Body of pancreas (tissue), 4 donors: Measurements from ENCODE around the gene SSR4. TPM values are rescaled to one million over a fixed set of nuclear protein-coding genes. Genes with fewer than 3 reads are reported as not detected.

Experiments
- ATAC-seq: fragments of 150-250 bp; one replicate; pipeline ENCODE4 v1.9.1; 2016
- DNase-seq, 4 donors: peaks; one replicate each; pipeline ENCODE4 v3.0.0-alpha.2; 2019
- H3K27ac ChIP-seq, 4 donors: fragments of 200-600 bp; sonication (generic); 1 replicate in 3 of 4; 2 replicates in 1 of 4; pipeline versions ENCODE4 v1.5.1 to v1.6.1; 2016 to 2019; ENCODE audit warnings: mild to moderate bottlenecking in 1 of 4, mixed read lengths in 1 of 4, moderate library complexity in 1 of 4
- H3K27me3 ChIP-seq, 2 donors: fragments of 200-600 bp; sonication (generic); one replicate each; pipeline ENCODE4 v1.6.0; 2016; ENCODE audit warnings: mild to moderate bottlenecking in 1 of 2
- H3K36me3 ChIP-seq, 2 donors: fragments of 200-600 bp; sonication (generic); replicated peaks in 1 of 2; 2 replicates each; pipeline ENCODE4 v1.5.1; 2016; ENCODE audit warnings: low read depth in 2 of 2; ENCODE audit not compliant: insufficient read depth in 1 of 2
- H3K4me1 ChIP-seq: fragments of 200-600 bp; sonication (generic); one replicate; pipeline ENCODE4 v1.6.0; 2016
- H3K4me3 ChIP-seq, 2 donors: fragments of 200-600 bp; sonication (generic); 1 replicate in 1 of 2; 2 replicates in 1 of 2; pipeline ENCODE4 v1.5.1; 2016 to 2019
- H3K9me3 ChIP-seq, 3 donors: fragments of 200-600 bp; sonication (generic); 1 replicate in 2 of 3; 2 replicates in 1 of 3; pipeline ENCODE4 v1.5.1; 2016
- POLR2A ChIP-seq, 3 donors: fragments of 450-650 bp; IDR thresholded peaks; one replicate each; pipeline ENCODE4 v1.6.1; 2016; ENCODE audit warnings: antibody characterized with exemption in 3 of 3, mild to moderate bottlenecking in 2 of 3
- WGBS, 2 donors: methylation state at CpG; one replicate each; pipeline ENCODE4 v1.1.5; 2017; 5-methylcytosine and 5-hydroxymethylcytosine counted together
- intact Hi-C: fragments of 100-400 bp; cut with DNase I; formaldehyde crosslinking; loops from one replicate; pipeline ENCODE4 v1.15.1; 2023
- total RNA-seq, 2 donors: library from RNA; depleted of rRNA; stranded (reverse); fragments of >200 nt; gene quantifications; one replicate each; pipeline ENCODE4 v1.1.0, GENCODE V29; 2016
- TF ChIP-seq, protein P1 (sequence below), 7 experiments: fragments of 450-650 bp in 4 of 7; fragments of 200-600 bp in 3 of 7; sonication (generic) in 3 of 7; IDR thresholded peaks; one replicate each; pipeline ENCODE4 v1.5.1; 2016 to 2019; ENCODE audit warnings: antibody characterized with exemption in 7 of 7

SSR4 gene
- total RNA-seq, 2 donors from 2014 or later, result 115 to 238 TPM

DNA sequence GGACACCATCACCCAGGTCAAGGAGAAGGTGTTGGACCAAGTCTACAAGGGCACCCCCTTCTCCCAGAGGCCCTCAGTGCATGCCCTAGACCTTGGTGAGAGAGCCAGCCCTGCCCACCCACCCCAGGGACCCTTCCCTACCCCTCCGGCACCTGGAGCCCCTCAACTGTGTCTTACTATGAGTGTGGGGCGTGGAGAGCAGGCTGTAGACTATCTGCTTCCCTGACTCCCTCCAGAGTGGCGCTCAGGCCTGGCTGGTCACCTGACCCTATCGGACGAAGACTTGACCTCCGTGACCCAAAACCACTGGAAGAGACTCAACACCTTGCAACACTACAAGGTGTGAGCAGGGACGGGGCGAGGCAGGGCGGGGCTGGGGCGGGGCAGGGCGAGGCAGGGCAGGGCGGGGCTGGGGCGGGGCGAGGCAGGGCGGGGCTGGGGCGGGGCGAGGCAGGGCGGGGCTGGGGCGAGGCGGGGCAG lies 18.3 kb upstream of the SSR4 start:
- no peak overlapping the region for H3K4me3 ChIP-seq
- ATAC-seq, result no peak
- no peak for TF ChIP-seq POLR2A (IDR thresholded peaks at IDR 0.05)
- no peak for DNase-seq
- no peak overlapping the region for H3K27ac ChIP-seq
- H3K4me1 ChIP-seq, result peaks cover 6% of the 10 kb centered on the region
- H3K36me3 ChIP-seq, result no peaks in the 10 kb centered on the region
- no peaks in the 10 kb centered on the region for H3K27me3 ChIP-seq
- intact Hi-C loops, result no loop called here
- WGBS, 2 donors, result 88% methylated on average over 8 of the region's 20 CpGs; no CpG with 5 or more reads in 1 of the 2 donors
- H3K9me3 ChIP-seq, result no peaks in the 10 kb centered on the region

DNA sequence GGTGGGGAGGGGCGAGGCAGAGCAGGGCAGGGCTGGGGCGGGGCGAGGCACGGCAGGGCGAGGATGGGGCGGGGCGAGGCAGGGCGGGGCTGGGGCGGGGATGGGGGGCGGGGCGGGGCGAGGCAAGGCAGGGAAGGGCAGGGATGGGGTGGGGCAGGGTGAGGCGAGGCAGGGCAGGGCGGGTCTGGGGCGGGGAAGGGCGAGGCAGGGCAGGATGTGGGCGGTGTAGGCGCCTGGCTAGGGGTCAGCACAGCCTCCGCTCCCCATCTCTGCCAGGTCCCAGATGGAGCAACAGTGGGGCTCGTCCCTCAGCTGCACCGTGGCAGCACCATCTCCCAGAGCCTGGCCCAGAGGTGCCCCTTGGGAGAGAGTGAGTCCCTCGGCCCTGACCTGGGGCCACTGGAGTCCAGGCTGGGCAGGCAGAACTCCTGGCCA lies 17.8 kb upstream of the SSR4 start:
- ATAC-seq (no peak), DNase-seq (no peak)
- 80 to 83% methylated on average over 1 to 2 of the region's 22 CpGs for WGBS, 2 donors
- H3K4me1 ChIP-seq, result peaks cover 8% of the 10 kb centered on the region
- H3K36me3 ChIP-seq, result no peaks in the 10 kb centered on the region
- H3K27ac ChIP-seq, result no peak overlapping the region
- intact Hi-C loops, result no loop called here
- H3K27me3 ChIP-seq, result no peaks in the 10 kb centered on the region
- no peak overlapping the region for H3K4me3 ChIP-seq
- TF ChIP-seq, protein P1, sequence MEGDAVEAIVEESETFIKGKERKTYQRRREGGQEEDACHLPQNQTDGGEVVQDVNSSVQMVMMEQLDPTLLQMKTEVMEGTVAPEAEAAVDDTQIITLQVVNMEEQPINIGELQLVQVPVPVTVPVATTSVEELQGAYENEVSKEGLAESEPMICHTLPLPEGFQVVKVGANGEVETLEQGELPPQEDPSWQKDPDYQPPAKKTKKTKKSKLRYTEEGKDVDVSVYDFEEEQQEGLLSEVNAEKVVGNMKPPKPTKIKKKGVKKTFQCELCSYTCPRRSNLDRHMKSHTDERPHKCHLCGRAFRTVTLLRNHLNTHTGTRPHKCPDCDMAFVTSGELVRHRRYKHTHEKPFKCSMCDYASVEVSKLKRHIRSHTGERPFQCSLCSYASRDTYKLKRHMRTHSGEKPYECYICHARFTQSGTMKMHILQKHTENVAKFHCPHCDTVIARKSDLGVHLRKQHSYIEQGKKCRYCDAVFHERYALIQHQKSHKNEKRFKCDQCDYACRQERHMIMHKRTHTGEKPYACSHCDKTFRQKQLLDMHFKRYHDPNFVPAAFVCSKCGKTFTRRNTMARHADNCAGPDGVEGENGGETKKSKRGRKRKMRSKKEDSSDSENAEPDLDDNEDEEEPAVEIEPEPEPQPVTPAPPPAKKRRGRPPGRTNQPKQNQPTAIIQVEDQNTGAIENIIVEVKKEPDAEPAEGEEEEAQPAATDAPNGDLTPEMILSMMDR (IDR thresholded peaks at IDR 0.05), result no peak
- TF ChIP-seq POLR2A (IDR thresholded peaks at IDR 0.05), result no peak
- H3K9me3 ChIP-seq, result no peaks in the 10 kb centered on the region

DNA sequence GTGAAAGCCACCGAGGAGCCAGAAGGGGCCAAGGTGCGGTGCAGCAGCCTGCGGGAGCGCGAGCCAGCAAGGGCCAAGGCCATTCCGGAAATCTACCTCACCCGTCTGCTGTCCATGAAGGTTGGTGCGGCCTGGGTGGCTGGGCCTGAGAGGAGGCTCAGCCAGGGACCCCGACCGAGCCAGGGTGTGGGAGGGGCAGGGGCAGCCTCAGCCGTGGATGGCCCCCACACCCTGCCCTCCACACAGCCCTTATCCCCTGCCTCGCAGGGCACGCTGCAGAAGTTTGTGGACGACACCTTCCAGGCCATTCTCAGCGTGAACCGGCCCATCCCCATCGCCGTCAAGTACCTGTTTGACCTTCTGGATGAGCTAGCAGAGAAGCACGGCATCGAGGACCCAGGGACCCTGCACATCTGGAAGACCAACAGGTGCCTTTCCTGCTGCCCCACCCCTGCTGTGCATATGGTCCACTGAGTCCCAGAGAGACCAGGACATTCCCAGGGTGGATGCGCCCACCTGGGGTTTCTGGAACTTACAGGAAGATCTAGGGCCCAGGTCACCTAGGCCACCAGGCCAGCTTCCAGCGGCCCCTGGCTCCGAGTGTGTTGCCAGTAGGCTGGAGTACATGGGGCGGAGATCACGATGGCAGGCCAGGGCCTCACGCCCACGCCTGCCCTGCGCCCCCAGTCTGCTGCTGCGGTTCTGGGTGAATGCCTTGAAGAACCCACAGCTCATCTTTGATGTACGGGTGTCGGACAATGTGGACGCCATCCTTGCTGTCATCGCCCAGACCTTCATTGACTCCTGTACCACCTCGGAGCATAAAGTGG lies 17.0 kb upstream of the SSR4 start:
- 78% methylated on average over 20 of the region's 34 CpGs; no CpG with 5 or more reads in 1 of the 2 donors for WGBS, 2 donors
- TF ChIP-seq, protein P1 (IDR thresholded peaks at IDR 0.05), result no peak
- TF ChIP-seq POLR2A (IDR thresholded peaks at IDR 0.05), result no peak

DNA sequence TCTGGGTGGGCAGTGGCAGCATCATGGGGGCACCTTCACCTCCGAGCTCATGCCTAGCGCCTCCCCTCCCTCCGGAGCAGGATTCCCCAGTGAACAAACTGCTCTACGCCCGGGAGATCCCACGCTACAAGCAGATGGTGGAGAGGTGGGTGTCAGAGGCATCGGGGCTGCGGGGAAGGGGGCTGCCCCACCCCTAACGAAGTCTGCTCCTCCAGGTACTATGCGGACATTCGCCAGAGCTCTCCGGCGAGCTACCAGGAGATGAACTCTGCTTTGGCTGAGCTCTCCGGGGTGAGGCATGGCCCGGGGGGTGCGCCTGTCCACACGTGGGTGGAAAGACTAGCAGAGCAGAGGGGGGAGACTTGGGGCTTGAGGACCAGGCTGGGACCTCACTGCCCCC lies 16.3 kb upstream of the SSR4 start:
- H3K27me3 ChIP-seq, result no peaks in the 10 kb centered on the region
- no peaks in the 10 kb centered on the region for H3K9me3 ChIP-seq
- intact Hi-C loops, result no loop called here
- no peak overlapping the region for H3K27ac ChIP-seq
- H3K4me1 ChIP-seq, result peaks cover 8% of the 10 kb centered on the region
- no peak for ATAC-seq
- no peak for TF ChIP-seq POLR2A (IDR thresholded peaks at IDR 0.05)
- no peak for DNase-seq
- H3K36me3 ChIP-seq, result no peaks in the 10 kb centered on the region
- H3K4me3 ChIP-seq, result no peak overlapping the region
- 20 to 40% methylated on average over 2 to 4 of the region's 17 CpGs for WGBS, 2 donors

More for the DNA sequence above, 17.0 kb upstream of the SSR4 start:
- no peak for ATAC-seq
- H3K4me1 ChIP-seq, result peaks cover 8% of the 10 kb centered on the region
- H3K27me3 ChIP-seq, result no peaks in the 10 kb centered on the region
- DNase-seq, result peak in 1 of 4 donors; percentile 10
- no peak overlapping the region for H3K4me3 ChIP-seq
- no peaks in the 10 kb centered on the region for H3K36me3 ChIP-seq
- intact Hi-C loops, result no loop called here
- no peak overlapping the region for H3K27ac ChIP-seq
- no peaks in the 10 kb centered on the region for H3K9me3 ChIP-seq

DNA sequence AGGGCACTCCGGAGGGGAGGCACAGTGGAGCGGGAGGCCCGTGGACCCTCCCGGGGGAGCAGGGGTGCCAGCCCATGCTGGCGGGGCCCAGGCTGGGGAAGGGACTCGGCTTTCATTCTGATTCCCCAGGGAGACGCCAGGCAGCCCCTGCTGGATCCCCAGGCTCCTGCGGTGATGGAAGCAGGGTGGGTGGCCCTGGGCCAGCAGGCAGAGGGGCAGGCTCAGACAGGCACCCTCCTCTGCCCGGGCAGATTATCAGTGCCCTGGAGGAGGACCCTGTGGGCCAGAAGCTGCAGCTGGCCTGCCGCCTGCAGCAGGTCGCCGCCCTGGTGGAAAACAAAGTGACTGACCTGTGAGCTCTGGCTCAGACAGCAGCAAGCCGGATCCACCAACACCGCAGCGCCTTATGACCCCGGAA lies 15.8 kb upstream of the SSR4 start:
- Histone ChIP-seq H3K27me3 (no peaks in the 10 kb centered on the region), H3K4me1 (peaks cover 8% of the 10 kb centered on the region), H3K27ac (no peak overlapping the region), H3K4me3 (no peak overlapping the region), H3K36me3 (no peaks in the 10 kb centered on the region), H3K9me3 (no peaks in the 10 kb centered on the region)
- TF ChIP-seq POLR2A (IDR thresholded peaks at IDR 0.05), result no peak
- TF ChIP-seq, protein P1 (IDR thresholded peaks at IDR 0.05), result no peak
- DNase-seq, result no peak
- intact Hi-C loops, result no loop called here
- 80 to 100% methylated on average over 1 of the region's 16 CpGs for whole genome bisulfite sequencing, 2 donors
- ATAC-seq, result no peak
